ENCODE results near the gene ZNF350. TPM values are rescaled to one million over a fixed set of nuclear protein-coding genes. Genes with fewer than 3 reads are reported as not detected.

ZNF350 gene
- polyA plus RNA-seq, 1 donor from 2014 or later = 18.9 TPM

Other genes starting within 250 kb of the ZNF350 start
- gene FPR1, start 235.0 kb downstream of the ZNF350 start, polyA plus RNA-seq = 1.5 TPM
- gene FPR2, start 225.7 kb downstream of the ZNF350 start, polyA plus RNA-seq = not detected
- gene FPR3, start 191.7 kb downstream of the ZNF350 start, polyA plus RNA-seq = not detected
- 4.4 TPM for gene ZNF577, start 98.9 kb downstream of the ZNF350 start, polyA plus RNA-seq
- gene ZNF649, start 81.8 kb downstream of the ZNF350 start, polyA plus RNA-seq = 9.8 TPM
- 4.6 TPM for gene ZNF613, start 59.4 kb downstream of the ZNF350 start, polyA plus RNA-seq
- 8.4 TPM for gene ZNF615, start 21.4 kb upstream of the ZNF350 start, polyA plus RNA-seq
- 5.0 TPM for gene ZNF614, start 41.5 kb upstream of the ZNF350 start, polyA plus RNA-seq
- 4.4 TPM for gene ZNF432, start 62.0 kb upstream of the ZNF350 start, polyA plus RNA-seq
- gene ZNF841, start 108.9 kb upstream of the ZNF350 start, polyA plus RNA-seq = 4.5 TPM
- gene ZNF616, start 153.1 kb upstream of the ZNF350 start, polyA plus RNA-seq = 5.8 TPM
- gene ZNF836, start 184.8 kb upstream of the ZNF350 start, polyA plus RNA-seq = 14.0 TPM
- gene PPP2R1A, start 203.2 kb upstream of the ZNF350 start, polyA plus RNA-seq = 204 TPM

Measured in IgD-negative memory B cell (primary cell).